Measurements from ENCODE around the gene ATPAF2.

The ATPAF2 gene

DNA sequence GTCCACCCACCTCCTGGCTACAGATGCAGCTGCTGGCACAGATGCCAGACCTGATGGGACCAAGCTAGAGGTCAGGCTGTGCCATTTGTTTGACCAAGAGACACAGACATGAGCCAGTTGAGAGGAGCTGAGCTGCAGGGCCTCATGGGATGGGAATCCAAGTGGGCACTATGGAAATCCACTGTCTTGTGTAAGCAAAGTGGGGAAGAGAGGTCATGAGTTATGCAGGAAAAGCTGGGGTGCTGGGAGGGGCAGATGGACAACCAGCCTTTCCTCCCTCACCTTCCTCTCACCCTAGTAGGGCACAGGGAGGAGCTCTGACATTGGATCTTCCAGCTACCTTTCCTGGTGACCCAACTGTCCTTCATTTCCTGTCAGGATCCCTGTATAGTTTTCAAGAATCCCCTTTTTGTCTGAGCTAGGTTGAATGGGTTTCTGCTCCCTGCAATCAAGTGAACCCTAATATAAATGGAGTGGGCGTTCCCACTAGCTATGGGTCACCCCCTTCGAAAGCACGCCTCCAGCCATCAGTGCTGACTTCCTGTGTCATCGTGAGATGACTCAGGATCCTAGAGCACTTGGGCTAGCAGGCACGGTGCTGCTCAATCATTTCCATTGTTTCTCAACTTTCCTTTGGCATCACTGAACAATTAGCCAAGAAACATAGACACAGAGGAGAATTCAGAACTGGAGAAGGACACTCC is 13.6 kb downstream of the ATPAF2 start:
- Histone ChIP-seq H3K4me3 (ENCODE audit: insufficient read depth, low read length, poor library complexity, severe bottlenecking) (no peak overlapping the region), H3K9me2 (replicated peaks; ENCODE audit: insufficient read depth, low read length) (no peaks in the 10 kb centered on the region), H3K9ac (ENCODE audit: low read length) (no peak overlapping the region), H3K79me2 (ENCODE audit: insufficient read depth, low read length) (peaks cover 3% of the 10 kb centered on the region; the same call in 1 of the 2 replicates), H4K20me1 (ENCODE audit: low read depth, low read length) (no peaks in the 10 kb centered on the region), H3K27ac (ENCODE audit: low read depth, low read length) (no peak overlapping the region), H2AFZ (ENCODE audit: low read depth, low read length, severe bottlenecking) (no peak overlapping the region), H3K27me3 (ENCODE audit: low read length) (no peaks in the 10 kb centered on the region), H3K9me3 (ENCODE audit: insufficient read depth, low read length) (no peaks in the 10 kb centered on the region), H3F3A (ENCODE audit: insufficient read depth) (no peaks in the 10 kb centered on the region), H3K4me2 (ENCODE audit: low read depth, low read length, poor library complexity, severe bottlenecking) (no peak overlapping the region), H3K36me3 (ENCODE audit: low read length) (no peaks in the 10 kb centered on the region)
- no peak for TF ChIP-seq EZH2phosphoT487 (conservative IDR thresholded peaks at IDR 0.05; ENCODE audit: low read length)
- TF ChIP-seq CTCF (IDR thresholded peaks at IDR 0.05; ENCODE audit: insufficient read depth, low read length, poor library complexity, severe bottlenecking) = no peak

DNA sequence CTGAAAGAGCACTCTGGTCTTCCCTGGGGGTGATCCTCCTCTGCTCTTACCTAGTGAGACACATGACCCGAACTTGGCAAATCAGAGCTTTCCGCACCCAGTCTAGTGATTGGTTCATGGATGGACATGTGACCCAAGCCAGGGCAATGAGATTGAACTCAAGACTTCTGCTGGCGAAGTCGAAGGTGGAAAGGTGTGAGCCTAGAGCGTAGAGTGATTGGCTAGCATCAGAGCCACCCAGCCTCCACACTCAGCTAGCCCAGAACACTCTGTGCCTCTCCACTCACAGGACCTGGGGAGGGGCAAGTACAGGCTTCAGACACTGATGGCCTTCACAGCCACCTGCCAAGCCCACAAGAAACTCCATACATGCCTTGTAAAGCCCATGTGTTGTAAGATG is 17.6 kb downstream of the ATPAF2 start:
- Histone ChIP-seq H3F3A (ENCODE audit: insufficient read depth) (no peaks in the 10 kb centered on the region), H2AFZ (ENCODE audit: low read depth, low read length, severe bottlenecking) (no peak overlapping the region), H3K79me2 (ENCODE audit: insufficient read depth, low read length) (no peaks in the 10 kb centered on the region), H3K9me2 (replicated peaks; ENCODE audit: insufficient read depth, low read length) (no peaks in the 10 kb centered on the region), H3K9me3 (ENCODE audit: insufficient read depth, low read length) (no peaks in the 10 kb centered on the region), H3K27ac (ENCODE audit: low read depth, low read length) (no peak overlapping the region), H3K27me3 (ENCODE audit: low read length) (no peaks in the 10 kb centered on the region), H3K9ac (ENCODE audit: low read length) (no peak overlapping the region), H4K20me1 (ENCODE audit: low read depth, low read length) (no peaks in the 10 kb centered on the region), H3K4me2 (ENCODE audit: low read depth, low read length, poor library complexity, severe bottlenecking) (no peak overlapping the region), H3K4me3 (ENCODE audit: insufficient read depth, low read length, poor library complexity, severe bottlenecking) (no peak overlapping the region), H3K36me3 (ENCODE audit: low read length) (no peaks in the 10 kb centered on the region)
- no peak for TF ChIP-seq CTCF (IDR thresholded peaks at IDR 0.05; ENCODE audit: insufficient read depth, low read length, poor library complexity, severe bottlenecking)
- no peak for TF ChIP-seq EZH2phosphoT487 (conservative IDR thresholded peaks at IDR 0.05; ENCODE audit: low read length)

DNA sequence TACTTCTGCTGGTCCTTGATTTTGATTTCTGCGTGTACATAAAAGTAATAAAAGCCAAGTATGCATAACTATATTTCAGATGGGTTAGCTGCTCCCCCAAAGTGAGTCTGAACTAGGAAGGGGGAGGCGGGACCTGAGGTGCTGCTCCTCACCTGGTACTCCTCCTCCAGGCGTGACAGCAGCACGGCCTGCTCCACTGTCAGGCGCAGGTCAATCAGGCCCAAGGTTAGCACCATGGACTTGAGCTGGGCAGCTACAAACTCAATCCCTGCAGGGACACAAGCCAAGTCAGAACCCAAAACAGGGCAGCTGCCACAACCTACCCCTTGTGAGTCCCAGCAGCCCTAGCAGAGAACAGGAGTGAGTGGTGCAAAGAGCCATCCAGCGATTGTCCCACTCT is 18.0 kb downstream of the ATPAF2 start:
- H3F3A ChIP-seq (ENCODE audit: insufficient read depth) = no peaks in the 10 kb centered on the region
- H2AFZ ChIP-seq (ENCODE audit: low read depth, low read length, severe bottlenecking) = no peak overlapping the region
- H3K27ac ChIP-seq (ENCODE audit: low read depth, low read length) = no peak overlapping the region
- H3K79me2 ChIP-seq (ENCODE audit: insufficient read depth, low read length) = no peaks in the 10 kb centered on the region
- H4K20me1 ChIP-seq (ENCODE audit: low read depth, low read length) = no peaks in the 10 kb centered on the region
- H3K9me2 ChIP-seq (replicated peaks; ENCODE audit: insufficient read depth, low read length) = no peaks in the 10 kb centered on the region
- TF ChIP-seq EZH2phosphoT487 (conservative IDR thresholded peaks at IDR 0.05; ENCODE audit: low read length) (no peak), CTCF (IDR thresholded peaks at IDR 0.05; ENCODE audit: insufficient read depth, low read length, poor library complexity, severe bottlenecking) (no peak)
- H3K36me3 ChIP-seq (ENCODE audit: low read length) = no peaks in the 10 kb centered on the region
- H3K4me2 ChIP-seq (ENCODE audit: low read depth, low read length, poor library complexity, severe bottlenecking) = no peak overlapping the region
- no peak overlapping the region for H3K9ac ChIP-seq (ENCODE audit: low read length)
- no peak overlapping the region for H3K4me3 ChIP-seq (ENCODE audit: insufficient read depth, low read length, poor library complexity, severe bottlenecking)
- no peaks in the 10 kb centered on the region for H3K27me3 ChIP-seq (ENCODE audit: low read length)
- H3K9me3 ChIP-seq (ENCODE audit: insufficient read depth, low read length) = no peaks in the 10 kb centered on the region
